ENCODE measurements around the gene CFAP299.

CFAP299 gene

DNA sequence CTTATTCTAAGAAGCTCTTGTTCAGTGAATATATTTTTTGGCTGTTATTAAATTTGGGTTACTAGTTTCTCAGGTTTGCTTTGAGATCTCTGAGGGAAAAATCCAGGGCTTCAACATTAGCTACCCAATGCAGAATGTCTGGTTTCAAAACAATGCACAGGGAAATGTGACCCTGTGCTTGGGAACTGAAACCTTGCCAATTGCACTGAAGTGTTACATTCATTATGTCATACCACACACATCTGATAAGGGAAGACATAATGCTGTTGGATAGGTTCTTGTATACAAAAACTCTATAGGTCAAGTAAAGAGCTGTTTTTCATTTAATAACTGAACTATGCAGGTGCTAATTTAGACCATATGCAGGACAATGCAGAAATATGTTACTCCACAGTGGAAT lies 349.7 kb downstream of the CFAP299 start:
- TF ChIP-seq, protein P1, sequence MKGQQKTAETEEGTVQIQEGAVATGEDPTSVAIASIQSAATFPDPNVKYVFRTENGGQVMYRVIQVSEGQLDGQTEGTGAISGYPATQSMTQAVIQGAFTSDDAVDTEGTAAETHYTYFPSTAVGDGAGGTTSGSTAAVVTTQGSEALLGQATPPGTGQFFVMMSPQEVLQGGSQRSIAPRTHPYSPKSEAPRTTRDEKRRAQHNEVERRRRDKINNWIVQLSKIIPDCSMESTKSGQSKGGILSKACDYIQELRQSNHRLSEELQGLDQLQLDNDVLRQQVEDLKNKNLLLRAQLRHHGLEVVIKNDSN (IDR thresholded peaks at IDR 0.05), result no peak
- TF ChIP-seq, protein P2, sequence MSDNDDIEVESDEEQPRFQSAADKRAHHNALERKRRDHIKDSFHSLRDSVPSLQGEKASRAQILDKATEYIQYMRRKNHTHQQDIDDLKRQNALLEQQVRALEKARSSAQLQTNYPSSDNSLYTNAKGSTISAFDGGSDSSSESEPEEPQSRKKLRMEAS (IDR thresholded peaks at IDR 0.05), result no peak
- TF ChIP-seq YY1 (IDR thresholded peaks at IDR 0.05; ENCODE audit: low read depth), result no peak
- TF ChIP-seq TEAD4 (IDR thresholded peaks at IDR 0.05), result no peak
- no peak for TF ChIP-seq TAF1 (IDR thresholded peaks at IDR 0.05; ENCODE audit: low read depth)
- no peak for TF ChIP-seq EGR1 (IDR thresholded peaks at IDR 0.05)
- TF ChIP-seq CEBPB (IDR thresholded peaks at IDR 0.05), result no peak
- TF ChIP-seq TCF12 (IDR thresholded peaks at IDR 0.05; ENCODE audit: low read depth), result no peak
- TF ChIP-seq CREB1 (IDR thresholded peaks at IDR 0.05; ENCODE audit: low read depth), result no peak
- no peak for TF ChIP-seq FOXM1 (IDR thresholded peaks at IDR 0.05; ENCODE audit: borderline replicate concordance, low read depth)
- TF ChIP-seq, protein P3, sequence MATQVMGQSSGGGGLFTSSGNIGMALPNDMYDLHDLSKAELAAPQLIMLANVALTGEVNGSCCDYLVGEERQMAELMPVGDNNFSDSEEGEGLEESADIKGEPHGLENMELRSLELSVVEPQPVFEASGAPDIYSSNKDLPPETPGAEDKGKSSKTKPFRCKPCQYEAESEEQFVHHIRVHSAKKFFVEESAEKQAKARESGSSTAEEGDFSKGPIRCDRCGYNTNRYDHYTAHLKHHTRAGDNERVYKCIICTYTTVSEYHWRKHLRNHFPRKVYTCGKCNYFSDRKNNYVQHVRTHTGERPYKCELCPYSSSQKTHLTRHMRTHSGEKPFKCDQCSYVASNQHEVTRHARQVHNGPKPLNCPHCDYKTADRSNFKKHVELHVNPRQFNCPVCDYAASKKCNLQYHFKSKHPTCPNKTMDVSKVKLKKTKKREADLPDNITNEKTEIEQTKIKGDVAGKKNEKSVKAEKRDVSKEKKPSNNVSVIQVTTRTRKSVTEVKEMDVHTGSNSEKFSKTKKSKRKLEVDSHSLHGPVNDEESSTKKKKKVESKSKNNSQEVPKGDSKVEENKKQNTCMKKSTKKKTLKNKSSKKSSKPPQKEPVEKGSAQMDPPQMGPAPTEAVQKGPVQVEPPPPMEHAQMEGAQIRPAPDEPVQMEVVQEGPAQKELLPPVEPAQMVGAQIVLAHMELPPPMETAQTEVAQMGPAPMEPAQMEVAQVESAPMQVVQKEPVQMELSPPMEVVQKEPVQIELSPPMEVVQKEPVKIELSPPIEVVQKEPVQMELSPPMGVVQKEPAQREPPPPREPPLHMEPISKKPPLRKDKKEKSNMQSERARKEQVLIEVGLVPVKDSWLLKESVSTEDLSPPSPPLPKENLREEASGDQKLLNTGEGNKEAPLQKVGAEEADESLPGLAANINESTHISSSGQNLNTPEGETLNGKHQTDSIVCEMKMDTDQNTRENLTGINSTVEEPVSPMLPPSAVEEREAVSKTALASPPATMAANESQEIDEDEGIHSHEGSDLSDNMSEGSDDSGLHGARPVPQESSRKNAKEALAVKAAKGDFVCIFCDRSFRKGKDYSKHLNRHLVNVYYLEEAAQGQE (IDR thresholded peaks at IDR 0.05; ENCODE audit: low read depth), result no peak
- TF ChIP-seq RAD21 (IDR thresholded peaks at IDR 0.05; ENCODE audit: low read depth), result no peak
- no peak for TF ChIP-seq EP300 (IDR thresholded peaks at IDR 0.05; ENCODE audit: borderline replicate concordance)
- TF ChIP-seq ZBTB7A (IDR thresholded peaks at IDR 0.05; ENCODE audit: low read depth), result no peak
- TF ChIP-seq NFIC (IDR thresholded peaks at IDR 0.05), result no peak

DNA sequence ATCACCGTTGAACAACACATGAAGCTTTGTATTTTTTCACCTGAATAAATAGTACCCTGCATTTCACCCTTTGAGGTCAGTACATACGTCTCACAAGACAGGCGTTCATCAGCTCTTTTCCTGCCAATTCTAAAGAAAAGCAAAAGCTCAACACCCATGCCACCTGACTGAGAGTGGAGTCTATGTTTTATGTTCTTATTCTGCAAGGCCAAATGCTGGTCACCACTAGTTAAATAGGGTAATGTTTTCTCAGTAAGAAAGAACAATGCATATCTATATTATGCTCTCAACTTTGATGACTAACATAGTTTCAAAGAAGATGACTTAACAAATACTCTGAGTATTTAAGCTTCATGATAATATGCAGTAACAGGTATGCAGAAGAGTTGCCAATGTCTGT lies 358.6 kb downstream of the CFAP299 start:
- no peak for TF ChIP-seq YY1 (IDR thresholded peaks at IDR 0.05; ENCODE audit: low read depth)
- no peak for TF ChIP-seq EP300 (IDR thresholded peaks at IDR 0.05; ENCODE audit: borderline replicate concordance)
- TF ChIP-seq RAD21 (IDR thresholded peaks at IDR 0.05; ENCODE audit: low read depth), result no peak
- TF ChIP-seq CREB1 (IDR thresholded peaks at IDR 0.05; ENCODE audit: low read depth), result no peak
- TF ChIP-seq, protein P2 (IDR thresholded peaks at IDR 0.05), result no peak
- TF ChIP-seq CEBPB (IDR thresholded peaks at IDR 0.05), result no peak
- TF ChIP-seq ZBTB7A (IDR thresholded peaks at IDR 0.05; ENCODE audit: low read depth), result no peak
- no peak for TF ChIP-seq TEAD4 (IDR thresholded peaks at IDR 0.05)
- no peak for TF ChIP-seq TCF12 (IDR thresholded peaks at IDR 0.05; ENCODE audit: low read depth)
- TF ChIP-seq, protein P1 (IDR thresholded peaks at IDR 0.05), result no peak
- TF ChIP-seq FOXM1 (IDR thresholded peaks at IDR 0.05; ENCODE audit: borderline replicate concordance, low read depth), result no peak
- TF ChIP-seq, protein P3 (IDR thresholded peaks at IDR 0.05; ENCODE audit: low read depth), result no peak

DNA sequence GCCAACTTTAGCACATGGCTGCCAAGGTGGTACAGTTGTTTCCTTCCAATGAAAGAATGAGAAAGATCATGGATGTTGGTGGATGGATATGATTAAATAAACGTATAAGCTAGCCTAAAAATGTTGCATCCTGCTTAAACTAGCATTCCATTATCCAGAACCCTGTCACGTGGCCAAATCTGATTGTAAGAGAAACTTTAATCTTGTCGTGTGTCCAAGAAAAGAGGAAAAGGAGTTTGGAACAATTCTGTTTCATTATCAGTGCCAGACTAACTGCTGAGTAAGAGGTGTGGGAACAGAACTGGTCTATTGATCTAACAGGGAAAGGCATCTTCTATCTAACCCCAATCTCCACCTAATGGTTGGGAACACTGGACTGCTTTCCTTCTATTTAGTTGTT lies 369.8 kb downstream of the CFAP299 start:
- TF ChIP-seq YY1 (IDR thresholded peaks at IDR 0.05; ENCODE audit: low read depth) (no peak), CREB1 (IDR thresholded peaks at IDR 0.05; ENCODE audit: low read depth) (no peak), EGR1 (IDR thresholded peaks at IDR 0.05) (no peak), TCF12 (IDR thresholded peaks at IDR 0.05; ENCODE audit: low read depth) (no peak), RAD21 (IDR thresholded peaks at IDR 0.05; ENCODE audit: low read depth) (no peak), TAF1 (IDR thresholded peaks at IDR 0.05; ENCODE audit: low read depth) (no peak), FOXM1 (IDR thresholded peaks at IDR 0.05; ENCODE audit: borderline replicate concordance, low read depth) (no peak), EP300 (IDR thresholded peaks at IDR 0.05; ENCODE audit: borderline replicate concordance) (no peak), NFIC (IDR thresholded peaks at IDR 0.05) (no peak), CEBPB (IDR thresholded peaks at IDR 0.05) (no peak), TEAD4 (IDR thresholded peaks at IDR 0.05) (no peak), ZBTB7A (IDR thresholded peaks at IDR 0.05; ENCODE audit: low read depth) (no peak)
- TF ChIP-seq, protein P3 (IDR thresholded peaks at IDR 0.05; ENCODE audit: low read depth), result no peak
- TF ChIP-seq, protein P1 (IDR thresholded peaks at IDR 0.05), result no peak
- TF ChIP-seq, protein P2 (IDR thresholded peaks at IDR 0.05), result no peak

All from Ishikawa (cell line).